Transverse colon (tissue), 4 donors: ENCODE data around the gene GPS1.

ENCODE experiments used
- CTCF ChIP-seq, 5 experiments: fragments of 200-600 bp in 3 of 5; fragments of 450-650 bp in 2 of 5; sonication (generic) in 3 of 5; IDR thresholded peaks; 1 replicate in 2 of 5; 2 replicates in 3 of 5; pipeline ENCODE4 v1.5.1; 2016 to 2017; ENCODE audit warnings: antibody characterized with exemption in 5 of 5, inconsistent platforms in 3 of 5, mild to moderate bottlenecking in 2 of 5, moderate library complexity in 1 of 5
- POLR2A ChIP-seq: fragments of 450-650 bp; IDR thresholded peaks from one replicate; pipeline ENCODE4 v1.6.1; 2016; ENCODE audit warnings: antibody characterized with exemption, mild to moderate bottlenecking, moderate library complexity
- POLR2AphosphoS5 ChIP-seq, 3 donors: sonication (generic); formaldehyde crosslinking; IDR thresholded peaks; one replicate each; pipeline ENCODE4 v1.6.1; 2016; ENCODE audit warnings: antibody characterized with exemption in 3 of 3

- TF ChIP-seq CTCF (IDR thresholded peaks at IDR 0.05) (no peak), POLR2A (no peak), POLR2AphosphoS5 (IDR thresholded peaks at IDR 0.05) (no peak)
Measured at GRCh38 chr17:82017612-82018151, 34.0 kb upstream of the GPS1 start.
